GM21423 (cell line): ENCODE measurements around the gene CD84.
"Not testable (repeated sequence)": the region's sequence is repeated elsewhere in the genome, so short reads cannot be mapped to it uniquely, and the experiment has no call there.

Source experiments
- ATAC-seq: cut with Tn5 transposase; IDR thresholded peaks from one replicate; pipeline ENCODE4 v1.9.1; 2021; ENCODE audit warnings: mild to moderate bottlenecking, moderate library complexity; ENCODE audit not compliant: unreplicated experiment

CD84 gene

GRCh38 chr1:160610569-160611242, 31.4 kb upstream of the CD84 start:
- ATAC-seq, result no peak

- ATAC-seq, result no peak
Measured at GRCh38 chr1:160608941-160609340, 29.6 kb upstream of the CD84 start.

- ATAC-seq, result no peak
Measured at GRCh38 chr1:160608514-160608913, 29.2 kb upstream of the CD84 start.

GRCh38 chr1:160608057-160608456, 28.8 kb upstream of the CD84 start:
- ATAC-seq, result no peak

- ATAC-seq, result peak; percentile 5
Measured at GRCh38 chr1:160607672-160608032, 28.4 kb upstream of the CD84 start.

- peak; percentile 65 for ATAC-seq
Measured at GRCh38 chr1:160607011-160607671, 27.8 kb upstream of the CD84 start.

- ATAC-seq, result no peak
Measured at GRCh38 chr1:160606611-160607010, 27.3 kb upstream of the CD84 start.

GRCh38 chr1:160605792-160606479, 26.6 kb upstream of the CD84 start:
- ATAC-seq, result no peak

GRCh38 chr1:160605205-160605604, 25.9 kb upstream of the CD84 start:
- ATAC-seq, result no peak

- no peak for ATAC-seq
Measured at GRCh38 chr1:160597705-160598104, 18.4 kb upstream of the CD84 start.

- ATAC-seq, result no peak
Measured at GRCh38 chr1:160597051-160597450, 17.8 kb upstream of the CD84 start.

- ATAC-seq, result no peak
Measured at GRCh38 chr1:160590488-160590887, 11.2 kb upstream of the CD84 start.

GRCh38 chr1:160588468-160588867, 9.2 kb upstream of the CD84 start:
- no peak for ATAC-seq

GRCh38 chr1:160584784-160585183, 5.5 kb upstream of the CD84 start:
- no peak for ATAC-seq

- ATAC-seq, result not testable (repeated sequence)
Measured at GRCh38 chr1:160582976-160583375, 3.7 kb upstream of the CD84 start.

GRCh38 chr1:160581961-160582360, 2.7 kb upstream of the CD84 start:
- no peak for ATAC-seq

- ATAC-seq, result no peak
Measured at GRCh38 chr1:160580221-160580812, 1.0 kb upstream of the CD84 start.

GRCh38 chr1:160578525-160579191, 638 bp downstream of the CD84 start:
- ATAC-seq, result no peak

GRCh38 chr1:160578175-160578524, 1.1 kb downstream of the CD84 start:
- no peak for ATAC-seq

- no peak for ATAC-seq
Measured at GRCh38 chr1:160577671-160578070, 1.6 kb downstream of the CD84 start.

- no peak for ATAC-seq
Measured at GRCh38 chr1:160576884-160577283, 2.4 kb downstream of the CD84 start.
